ENCODE results near the gene ZNF8. TPM values are rescaled to one million over a fixed set of nuclear protein-coding genes. Genes with fewer than 3 reads are reported as not detected.

Gene ZNF8
- total and polyA plus RNA-seq, 11 donors, result 2.6 to 7.8 (median 5.2) TPM

DNA sequence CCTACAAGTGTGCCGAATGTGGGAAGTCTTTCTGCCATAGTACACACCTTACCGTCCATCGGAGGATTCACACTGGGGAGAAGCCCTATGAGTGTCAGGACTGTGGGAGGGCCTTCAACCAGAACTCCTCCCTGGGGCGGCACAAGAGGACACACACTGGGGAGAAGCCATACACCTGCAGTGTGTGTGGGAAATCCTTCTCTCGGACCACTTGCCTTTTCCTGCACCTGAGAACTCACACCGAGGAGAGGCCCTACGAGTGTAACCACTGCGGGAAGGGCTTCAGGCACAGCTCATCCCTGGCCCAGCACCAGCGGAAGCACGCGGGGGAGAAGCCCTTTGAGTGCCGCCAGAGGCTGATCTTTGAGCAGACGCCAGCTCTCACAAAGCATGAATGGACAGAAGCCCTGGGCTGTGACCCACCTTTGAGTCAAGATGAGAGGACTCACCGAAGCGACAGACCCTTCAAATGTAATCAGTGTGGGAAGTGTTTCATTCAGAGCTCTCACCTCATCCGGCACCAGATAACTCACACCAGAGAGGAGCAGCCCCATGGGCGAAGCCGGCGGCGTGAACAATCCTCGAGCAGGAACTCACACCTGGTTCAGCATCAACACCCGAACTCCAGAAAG is 16.1 kb downstream of the ZNF8 start:
- TF ChIP-seq POLR2A (IDR thresholded peaks at IDR 0.05), result no peak
- TF ChIP-seq, protein P1, sequence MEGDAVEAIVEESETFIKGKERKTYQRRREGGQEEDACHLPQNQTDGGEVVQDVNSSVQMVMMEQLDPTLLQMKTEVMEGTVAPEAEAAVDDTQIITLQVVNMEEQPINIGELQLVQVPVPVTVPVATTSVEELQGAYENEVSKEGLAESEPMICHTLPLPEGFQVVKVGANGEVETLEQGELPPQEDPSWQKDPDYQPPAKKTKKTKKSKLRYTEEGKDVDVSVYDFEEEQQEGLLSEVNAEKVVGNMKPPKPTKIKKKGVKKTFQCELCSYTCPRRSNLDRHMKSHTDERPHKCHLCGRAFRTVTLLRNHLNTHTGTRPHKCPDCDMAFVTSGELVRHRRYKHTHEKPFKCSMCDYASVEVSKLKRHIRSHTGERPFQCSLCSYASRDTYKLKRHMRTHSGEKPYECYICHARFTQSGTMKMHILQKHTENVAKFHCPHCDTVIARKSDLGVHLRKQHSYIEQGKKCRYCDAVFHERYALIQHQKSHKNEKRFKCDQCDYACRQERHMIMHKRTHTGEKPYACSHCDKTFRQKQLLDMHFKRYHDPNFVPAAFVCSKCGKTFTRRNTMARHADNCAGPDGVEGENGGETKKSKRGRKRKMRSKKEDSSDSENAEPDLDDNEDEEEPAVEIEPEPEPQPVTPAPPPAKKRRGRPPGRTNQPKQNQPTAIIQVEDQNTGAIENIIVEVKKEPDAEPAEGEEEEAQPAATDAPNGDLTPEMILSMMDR (IDR thresholded peaks at IDR 0.05), result no peak
- H3K9me3 ChIP-seq, result peaks cover 0 to 68% (median 6%) of the 10 kb centered on the region in 12 donors
- intact Hi-C loops (cut with DNase I), result no loop called here
- ATAC-seq, result peak in 1 of 4 donors; percentile 21
- peaks cover 5 to 96% (median 74%) of the 10 kb centered on the region in 9 donors for H3K36me3 ChIP-seq
- H3K4me1 ChIP-seq, result peaks cover 0 to 2% (median 0%) of the 10 kb centered on the region in 12 donors
- H3K27ac ChIP-seq, result no peak overlapping the region
- no peaks in the 10 kb centered on the region for H3K27me3 ChIP-seq
- 95 to 99% (median 97%) methylated on average over 19 to 22 of the region's 22 CpGs for WGBS, 4 donors
- H3K4me3 ChIP-seq, result no peak overlapping the region
- no peak for DNase-seq

- no peak for TF ChIP-seq POLR2A (IDR thresholded peaks at IDR 0.05)
- TF ChIP-seq, protein P1 (IDR thresholded peaks at IDR 0.05), result no peak
- Histone ChIP-seq H3K27me3 (no peaks in the 10 kb centered on the region), H3K4me3 (no peak overlapping the region), H3K4me1 (peaks cover 0 to 2% (median 0%) of the 10 kb centered on the region in 12 donors), H3K27ac (no peak overlapping the region), H3K9me3 (peaks cover 0 to 65% (median 6%) of the 10 kb centered on the region in 12 donors), H3K36me3 (peaks cover 5 to 96% (median 76%) of the 10 kb centered on the region in 9 donors)
- intact Hi-C loops (cut with DNase I), result no loop called here
- WGBS, 4 donors, result 91 to 98% (median 95%) methylated on average over 7 of the region's 7 CpGs
- ATAC-seq, result no peak
- no peak for DNase-seq
These were observed 17.3 kb downstream of the ZNF8 start for GRCh38 chr19:58296104-58296503.

- peaks cover 0 to 7% (median 0%) of the 10 kb centered on the region in 12 donors for H3K4me1 ChIP-seq
- no peak for TF ChIP-seq POLR2A (IDR thresholded peaks at IDR 0.05)
- TF ChIP-seq, protein P1 (IDR thresholded peaks at IDR 0.05), result no peak
- ATAC-seq (no peak), DNase-seq (no peak)
- 91 to 95% (median 94%) methylated on average over 7 of the region's 7 CpGs for WGBS, 4 donors
- H3K4me3 ChIP-seq, result no peak overlapping the region
- intact Hi-C loops (cut with DNase I), result no loop called here
- H3K27me3 ChIP-seq, result no peaks in the 10 kb centered on the region
- H3K36me3 ChIP-seq, result peaks cover 0 to 60% (median 38%) of the 10 kb centered on the region in 9 donors
- H3K9me3 ChIP-seq, result peaks cover 0 to 22% (median 0%) of the 10 kb centered on the region in 12 donors
- H3K27ac ChIP-seq, result no peak overlapping the region
These were observed 21.9 kb downstream of the ZNF8 start for GRCh38 chr19:58300620-58301019.

DNA sequence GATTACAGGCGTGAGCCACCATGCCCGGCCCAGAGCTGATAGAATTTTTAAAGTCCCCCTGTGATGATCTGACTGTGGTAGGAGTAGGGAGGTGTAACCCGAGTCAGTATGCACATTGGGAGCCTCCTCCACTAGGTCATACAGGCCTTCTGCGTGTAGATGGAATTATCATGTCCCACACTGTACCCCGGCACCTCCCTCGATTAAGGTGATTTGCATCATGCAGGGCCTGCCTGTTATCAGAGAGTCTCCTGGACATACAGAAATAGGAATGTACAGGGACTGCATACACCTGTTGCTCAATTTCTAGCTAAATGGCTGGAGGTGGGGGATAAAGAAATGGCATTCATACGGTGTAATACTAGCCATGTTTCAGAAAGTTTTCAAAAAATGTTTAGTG is 25.5 kb downstream of the ZNF8 start:
- Histone ChIP-seq H3K4me3 (peak overlapping the region in 7 of 12 donors; percentile 75 to 88 (median 83)), H3K4me1 (peaks cover 0 to 23% (median 13%) of the 10 kb centered on the region in 12 donors), H3K27me3 (no peaks in the 10 kb centered on the region), H3K27ac (peak overlapping the region in 9 of 12 donors; percentile 83 to 94 (median 89)), H3K36me3 (peaks cover 0 to 56% (median 41%) of the 10 kb centered on the region in 9 donors), H3K9me3 (no peaks in the 10 kb centered on the region)
- intact Hi-C loops (cut with DNase I), result loop anchor here in 2 of 10 donors (2.0 kb wide), 2 partner anchors 25 to 75 kb away; partner anchors contain the start of genes ZNF8 (in 2 of the 2) and ZNF544 (in 1 of the 2)
- TF ChIP-seq, protein P1 (IDR thresholded peaks at IDR 0.05), result no peak
- TF ChIP-seq POLR2A (IDR thresholded peaks at IDR 0.05), result no peak
- ATAC-seq (no peak), DNase-seq (no peak)
- 82 to 87% (median 85%) methylated on average over 7 of the region's 7 CpGs for WGBS, 4 donors

Data from heart left ventricle (tissue), 16 donors.